HG03196 (cell line): Measurements from ENCODE around the gene PDSS2.
"Not testable (repeated sequence)": the region's sequence is repeated elsewhere in the genome, so short reads cannot be mapped to it uniquely, and the experiment has no call there.

Source experiments
- ATAC-seq: cut with Tn5 transposase; IDR thresholded peaks from one replicate; pipeline ENCODE4 v1.9.1; 2021; ENCODE audit not compliant: unreplicated experiment

PDSS2 gene

GRCh38 chr6:107230448-107230847, 228.9 kb downstream of the PDSS2 start:
- ATAC-seq: no peak

- no peak for ATAC-seq
Observed at GRCh38 chr6:107230024-107230423, 229.3 kb downstream of the PDSS2 start.

GRCh38 chr6:107228754-107229153, 230.6 kb downstream of the PDSS2 start:
- no peak for ATAC-seq

- no peak for ATAC-seq
Observed at GRCh38 chr6:107221519-107221918, 237.8 kb downstream of the PDSS2 start.

- no peak for ATAC-seq
Observed at GRCh38 chr6:107219851-107220250, 239.5 kb downstream of the PDSS2 start.

- no peak for ATAC-seq
Observed at GRCh38 chr6:107218142-107218541, 241.2 kb downstream of the PDSS2 start.

GRCh38 chr6:107217248-107217647, 242.1 kb downstream of the PDSS2 start:
- no peak for ATAC-seq

GRCh38 chr6:107216197-107216933, 243.0 kb downstream of the PDSS2 start:
- no peak for ATAC-seq

GRCh38 chr6:107215334-107215733, 244.0 kb downstream of the PDSS2 start:
- ATAC-seq: no peak

GRCh38 chr6:107214655-107215054, 244.7 kb downstream of the PDSS2 start:
- ATAC-seq: no peak

- no peak for ATAC-seq
Observed at GRCh38 chr6:107209406-107210305, 249.7 kb downstream of the PDSS2 start.

- no peak for ATAC-seq
Observed at GRCh38 chr6:107207251-107207873, 252.0 kb downstream of the PDSS2 start.

GRCh38 chr6:107205058-107205998, 254.0 kb downstream of the PDSS2 start:
- no peak for ATAC-seq

- ATAC-seq: no peak
Observed at GRCh38 chr6:107202876-107203468, 256.4 kb downstream of the PDSS2 start.

GRCh38 chr6:107198631-107199416, 260.5 kb downstream of the PDSS2 start:
- ATAC-seq: no peak

- ATAC-seq: no peak
Observed at GRCh38 chr6:107196152-107196551, 263.2 kb downstream of the PDSS2 start.

- not testable (repeated sequence) for ATAC-seq
Observed at GRCh38 chr6:107194723-107195122, 264.6 kb downstream of the PDSS2 start.

GRCh38 chr6:107192830-107193229, 266.5 kb downstream of the PDSS2 start:
- no peak for ATAC-seq

GRCh38 chr6:107187630-107188029, 271.7 kb downstream of the PDSS2 start:
- no peak for ATAC-seq
